ENCODE measurements around the gene CEP43.

- TF ChIP-seq, protein P1, sequence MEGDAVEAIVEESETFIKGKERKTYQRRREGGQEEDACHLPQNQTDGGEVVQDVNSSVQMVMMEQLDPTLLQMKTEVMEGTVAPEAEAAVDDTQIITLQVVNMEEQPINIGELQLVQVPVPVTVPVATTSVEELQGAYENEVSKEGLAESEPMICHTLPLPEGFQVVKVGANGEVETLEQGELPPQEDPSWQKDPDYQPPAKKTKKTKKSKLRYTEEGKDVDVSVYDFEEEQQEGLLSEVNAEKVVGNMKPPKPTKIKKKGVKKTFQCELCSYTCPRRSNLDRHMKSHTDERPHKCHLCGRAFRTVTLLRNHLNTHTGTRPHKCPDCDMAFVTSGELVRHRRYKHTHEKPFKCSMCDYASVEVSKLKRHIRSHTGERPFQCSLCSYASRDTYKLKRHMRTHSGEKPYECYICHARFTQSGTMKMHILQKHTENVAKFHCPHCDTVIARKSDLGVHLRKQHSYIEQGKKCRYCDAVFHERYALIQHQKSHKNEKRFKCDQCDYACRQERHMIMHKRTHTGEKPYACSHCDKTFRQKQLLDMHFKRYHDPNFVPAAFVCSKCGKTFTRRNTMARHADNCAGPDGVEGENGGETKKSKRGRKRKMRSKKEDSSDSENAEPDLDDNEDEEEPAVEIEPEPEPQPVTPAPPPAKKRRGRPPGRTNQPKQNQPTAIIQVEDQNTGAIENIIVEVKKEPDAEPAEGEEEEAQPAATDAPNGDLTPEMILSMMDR (IDR thresholded peaks at IDR 0.05; ENCODE audit: poor library complexity, severe bottlenecking): no peak
- TF ChIP-seq MXI1 (conservative IDR thresholded peaks at IDR 0.05; ENCODE audit: poor library complexity, severe bottlenecking) (no peak), POLR2AphosphoS5 (IDR thresholded peaks at IDR 0.05) (no peak), EP300 (conservative IDR thresholded peaks at IDR 0.05; ENCODE audit: poor library complexity, severe bottlenecking) (no peak)
Measured at GRCh38 chr6:166977621-166978525, 21.3 kb upstream of the CEP43 start.

Measured in neural cell (in vitro differentiated cells).